HG03196 (cell line): ENCODE data around the gene EVX2.

Experiments used
- ATAC-seq: cut with Tn5 transposase; IDR thresholded peaks from one replicate; pipeline ENCODE4 v1.9.1; 2021; ENCODE audit not compliant: unreplicated experiment

EVX2 gene

DNA sequence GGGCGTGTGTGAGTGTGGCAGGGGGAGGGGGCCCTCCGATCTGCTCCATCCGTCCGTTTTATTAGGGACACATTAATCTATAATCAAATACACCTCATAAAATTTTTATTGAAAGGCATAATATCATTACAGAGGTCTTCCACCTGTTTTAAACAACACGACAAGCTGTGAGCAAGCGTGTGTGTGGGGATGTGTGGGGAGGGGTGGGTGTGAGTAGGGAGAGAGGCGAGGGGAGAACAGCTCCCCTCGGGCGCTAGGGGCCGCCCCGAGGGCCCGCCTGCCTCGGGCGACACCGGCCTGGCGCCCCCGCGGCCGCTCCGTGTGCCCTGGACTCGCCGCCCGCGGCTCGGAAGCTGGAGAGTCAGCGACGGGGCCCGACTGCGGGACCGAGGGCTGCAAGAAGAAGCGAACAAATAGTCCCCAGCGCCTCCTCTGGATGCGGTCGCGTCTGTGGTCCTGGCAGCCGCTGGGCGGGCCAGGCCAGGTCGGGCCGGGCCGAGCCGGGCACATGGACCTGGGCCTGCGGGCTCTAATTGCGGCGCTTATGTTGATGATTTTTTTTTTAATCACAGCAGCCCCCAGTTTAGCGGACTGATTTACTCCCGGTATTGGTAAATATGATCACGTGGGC lies 38.4 kb upstream of the EVX2 start:
- no peak for ATAC-seq

DNA sequence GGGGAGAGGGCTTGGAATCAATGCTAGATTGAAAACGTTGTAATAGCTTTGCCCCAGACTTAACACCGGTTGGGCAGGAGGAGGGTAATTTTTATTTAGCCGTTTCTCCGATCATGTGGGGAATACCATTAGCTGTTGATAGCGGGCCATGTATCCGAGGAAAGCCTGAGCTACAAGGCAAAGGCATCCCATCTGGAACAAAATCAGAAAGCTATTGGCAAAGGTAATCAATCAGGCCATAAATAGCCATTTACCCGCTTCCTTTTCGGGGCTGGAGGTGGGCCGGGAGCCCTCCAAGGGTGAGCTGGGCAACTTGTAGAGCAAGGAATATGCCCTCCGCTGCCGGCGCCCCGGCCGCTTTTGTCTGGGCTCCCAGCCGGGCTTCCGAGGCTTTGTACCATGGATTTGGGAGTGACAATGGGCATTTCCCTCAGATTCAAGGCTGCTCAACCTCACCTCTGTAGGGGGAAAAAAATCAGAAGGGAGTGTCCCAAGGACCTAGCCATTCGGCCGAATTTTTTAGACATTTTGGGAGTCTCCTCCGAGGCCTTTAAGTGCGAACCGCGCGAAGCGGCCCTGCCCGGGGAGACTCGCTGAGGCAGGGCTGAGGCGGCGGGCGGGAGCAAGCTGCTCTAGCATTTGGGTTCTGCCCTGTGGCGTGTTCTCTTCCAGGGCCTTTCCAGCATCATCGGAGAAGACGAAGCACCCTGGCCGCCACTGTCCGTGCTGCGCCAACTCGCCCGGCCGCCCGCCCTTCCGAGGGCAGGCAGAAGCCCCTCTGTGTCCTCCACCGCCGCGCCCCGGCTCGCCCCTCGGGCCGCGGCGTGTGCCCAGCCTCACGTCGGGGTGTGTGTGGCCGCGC lies 37.7 kb upstream of the EVX2 start:
- no peak for ATAC-seq

DNA sequence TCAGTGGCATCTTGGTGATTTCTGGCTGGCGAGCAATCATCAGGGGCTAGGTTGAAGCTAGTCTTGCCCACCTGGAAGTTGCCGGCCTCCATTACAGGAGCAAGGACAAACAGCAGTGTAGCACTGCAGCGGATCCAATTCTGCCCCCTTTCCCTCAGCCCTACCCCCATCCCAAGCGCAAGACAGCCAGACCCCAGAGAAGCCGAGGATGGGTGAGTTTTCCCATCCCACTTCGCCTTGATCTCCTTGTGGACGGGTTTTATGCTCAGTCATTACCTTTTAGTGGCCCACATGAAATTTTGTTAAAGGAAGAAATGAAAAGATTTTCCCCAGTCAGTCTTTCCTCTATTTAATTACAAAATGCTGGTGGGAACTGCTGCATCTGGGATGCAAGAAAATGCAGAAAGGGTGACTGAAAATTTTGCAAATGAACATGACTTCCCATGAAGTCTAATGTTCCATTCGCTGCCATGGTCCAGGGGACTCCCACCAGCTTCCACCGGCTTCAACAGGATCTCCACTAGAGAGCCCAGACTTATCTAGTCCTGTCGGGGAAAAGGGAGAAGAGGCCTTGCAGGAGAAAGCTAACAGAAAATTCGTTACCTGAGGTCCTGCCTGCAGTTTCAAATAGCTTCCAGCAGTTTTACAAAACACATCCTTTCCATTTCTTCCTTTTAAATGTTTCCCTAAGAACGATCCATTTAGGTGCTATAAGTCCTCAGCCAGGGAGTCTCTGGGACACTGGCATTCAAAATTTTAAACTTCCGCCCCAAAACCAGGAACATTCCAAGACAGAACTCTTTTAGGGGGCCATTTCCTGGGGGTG lies 36.8 kb upstream of the EVX2 start:
- no peak for ATAC-seq

DNA sequence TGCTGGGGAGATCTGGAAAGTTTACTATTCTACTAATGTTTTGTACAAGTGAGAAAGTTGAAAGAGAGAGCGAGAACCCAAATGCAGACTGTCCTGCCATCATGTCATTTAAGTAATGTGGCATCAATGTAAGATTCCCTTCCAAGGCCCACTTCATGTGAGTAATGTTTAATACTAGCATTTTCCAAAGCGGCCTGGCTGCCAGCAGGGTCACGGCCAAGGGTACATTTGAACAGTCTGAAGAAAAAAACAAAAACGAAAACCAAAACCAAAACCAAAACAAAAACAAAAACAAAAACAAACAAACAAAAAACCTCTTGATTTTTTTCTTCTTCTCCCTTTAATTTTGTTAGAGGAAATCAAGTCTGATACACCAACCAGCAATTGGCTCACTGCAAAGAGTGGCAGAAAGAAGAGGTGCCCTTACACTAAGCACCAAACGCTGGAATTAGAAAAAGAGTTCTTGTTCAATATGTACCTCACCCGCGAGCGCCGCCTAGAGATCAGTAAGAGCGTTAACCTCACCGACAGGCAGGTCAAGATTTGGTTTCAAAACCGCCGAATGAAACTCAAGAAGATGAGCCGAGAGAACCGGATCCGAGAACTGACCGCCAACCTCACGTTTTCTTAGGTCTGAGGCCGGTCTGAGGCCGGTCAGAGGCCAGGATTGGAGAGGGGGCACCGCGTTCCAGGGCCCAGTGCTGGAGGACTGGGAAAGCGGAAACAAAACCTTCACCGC lies 35.0 kb upstream of the EVX2 start:
- ATAC-seq: no peak

DNA sequence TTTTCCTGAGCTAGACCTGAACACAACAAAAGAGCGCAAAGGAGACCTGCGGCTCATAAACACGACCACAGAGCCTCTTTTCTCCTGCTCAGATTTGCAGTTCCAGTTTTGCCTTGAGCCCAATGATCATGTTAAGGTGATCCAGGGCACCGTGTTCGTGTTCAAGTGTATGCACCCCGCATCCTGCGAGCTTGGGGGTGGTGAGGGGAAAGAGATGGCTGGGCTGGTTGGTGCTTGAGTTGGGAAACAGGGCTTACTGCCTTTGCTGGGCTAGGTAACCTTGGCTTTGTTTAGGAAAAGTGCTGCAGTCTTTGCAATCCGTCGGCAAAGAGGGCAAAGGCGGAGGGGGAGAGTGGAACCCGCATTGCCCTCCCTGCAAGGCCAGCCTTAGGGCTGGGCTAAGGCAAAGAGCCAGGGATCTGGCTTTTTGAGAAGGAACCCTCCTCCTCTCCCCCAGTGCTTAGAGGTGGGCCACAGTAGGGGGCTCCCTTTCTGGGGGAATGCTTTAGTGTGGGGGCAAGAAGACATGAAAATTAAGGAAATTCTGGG lies 34.1 kb upstream of the EVX2 start:
- ATAC-seq: no peak

DNA sequence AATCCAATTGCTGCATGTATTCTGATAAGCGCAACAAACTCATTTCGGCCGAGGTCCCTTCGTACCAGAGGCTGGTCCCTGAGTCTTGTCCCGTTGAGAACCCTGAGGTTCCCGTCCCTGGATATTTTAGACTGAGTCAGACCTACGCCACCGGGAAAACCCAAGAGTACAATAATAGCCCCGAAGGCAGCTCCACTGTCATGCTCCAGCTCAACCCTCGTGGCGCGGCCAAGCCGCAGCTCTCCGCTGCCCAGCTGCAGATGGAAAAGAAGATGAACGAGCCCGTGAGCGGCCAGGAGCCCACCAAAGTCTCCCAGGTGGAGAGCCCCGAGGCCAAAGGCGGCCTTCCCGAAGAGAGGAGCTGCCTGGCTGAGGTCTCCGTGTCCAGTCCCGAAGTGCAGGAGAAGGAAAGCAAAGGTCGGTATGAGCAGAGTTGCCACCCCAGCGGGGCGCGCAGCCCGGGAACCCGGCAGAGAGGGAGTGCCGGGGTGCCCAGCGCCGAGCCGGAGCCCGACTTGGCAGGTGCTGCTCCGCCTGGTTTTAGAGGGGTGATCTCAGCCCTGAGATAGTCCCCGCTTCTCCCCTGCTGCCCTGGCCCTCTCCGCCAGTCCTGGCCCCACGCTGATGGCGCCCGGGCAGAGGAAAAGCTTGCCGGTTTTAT lies 33.5 kb upstream of the EVX2 start:
- no peak for ATAC-seq

DNA sequence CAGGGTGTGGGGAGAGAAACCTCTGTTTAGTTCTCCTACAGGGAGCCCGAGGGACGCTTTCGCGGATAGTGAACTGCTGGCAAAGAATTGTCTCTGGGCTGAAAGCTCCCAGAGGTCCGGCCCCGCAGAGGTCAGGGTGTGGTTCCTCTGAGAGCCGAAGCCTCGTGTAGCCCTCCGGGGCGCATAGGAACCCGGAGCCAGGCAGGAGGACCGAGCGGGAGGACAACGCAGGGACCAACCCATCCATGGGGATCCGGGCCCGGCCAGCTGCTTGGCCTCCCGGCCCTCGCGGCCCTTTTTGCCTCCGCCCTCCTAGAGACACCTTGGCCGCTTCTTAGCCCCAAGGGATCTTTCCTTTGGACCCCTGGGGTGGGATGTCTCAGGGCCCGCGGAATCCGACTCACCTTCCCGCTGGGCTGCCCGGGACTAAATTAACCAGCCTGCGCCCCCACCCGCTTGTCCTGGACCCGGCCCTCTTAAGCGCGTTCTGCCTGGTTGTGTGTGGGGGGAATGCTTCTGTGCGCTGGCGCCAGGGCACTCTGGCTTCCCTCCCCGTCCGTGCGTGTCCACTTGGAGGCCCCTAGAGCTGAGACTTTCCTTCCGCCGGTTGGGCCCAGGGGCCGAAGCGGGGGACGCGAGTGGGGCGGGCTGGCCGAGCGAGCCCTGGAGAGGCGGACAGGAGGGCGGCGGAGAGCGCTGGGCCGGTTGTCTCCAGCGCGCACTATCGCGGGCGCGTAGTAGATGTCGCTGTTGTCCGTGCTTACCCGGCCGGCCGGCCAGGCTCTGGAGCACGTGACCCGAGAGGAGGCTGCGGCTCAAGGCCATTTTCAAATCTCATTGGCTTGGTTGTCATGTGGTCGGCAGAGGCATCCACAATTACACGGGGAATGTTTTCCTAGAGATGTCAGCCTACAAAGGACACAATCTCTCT lies 32.4 kb upstream of the EVX2 start, which contains the start of gene HOXD10:
Gene HOXD10 (plus strand): TSS at position 896 of the 931 bp plus-strand sequence. CDS start 56 bp downstream, outside the sequence.
- no peak for ATAC-seq

DNA sequence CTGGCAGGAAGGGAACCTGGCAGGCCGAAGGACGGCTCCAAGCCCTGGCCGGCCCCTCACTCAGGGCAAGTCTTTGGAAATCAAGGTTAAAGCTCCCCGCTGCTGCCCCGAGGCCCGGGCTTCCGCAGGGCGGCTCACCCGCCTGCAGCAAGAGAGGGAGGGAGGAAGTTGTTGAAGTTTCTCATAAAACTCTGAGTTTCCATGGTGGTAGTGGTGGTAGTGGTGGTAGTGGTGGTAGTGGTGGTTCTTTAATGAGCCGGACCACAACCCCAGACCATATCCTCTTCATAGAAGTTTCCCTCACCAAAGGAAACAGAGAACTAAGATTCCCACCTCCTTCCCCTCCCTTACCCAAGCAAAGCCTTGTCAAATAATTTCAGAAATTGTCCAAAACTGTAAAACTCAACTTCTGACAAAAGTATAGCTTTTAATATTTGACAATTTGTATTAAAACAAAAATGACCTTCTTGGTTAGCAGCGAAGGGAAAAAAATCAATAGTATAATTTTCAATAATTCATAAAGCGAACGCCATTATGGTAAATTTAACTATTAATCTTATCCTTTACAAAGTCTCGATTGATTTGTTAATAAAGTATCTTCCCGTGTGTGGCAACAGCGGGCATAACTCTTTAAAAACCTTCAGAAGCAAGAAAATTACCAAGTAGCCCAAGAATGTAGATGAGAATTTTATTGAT lies 31.3 kb upstream of the EVX2 start:
- ATAC-seq: no peak

DNA sequence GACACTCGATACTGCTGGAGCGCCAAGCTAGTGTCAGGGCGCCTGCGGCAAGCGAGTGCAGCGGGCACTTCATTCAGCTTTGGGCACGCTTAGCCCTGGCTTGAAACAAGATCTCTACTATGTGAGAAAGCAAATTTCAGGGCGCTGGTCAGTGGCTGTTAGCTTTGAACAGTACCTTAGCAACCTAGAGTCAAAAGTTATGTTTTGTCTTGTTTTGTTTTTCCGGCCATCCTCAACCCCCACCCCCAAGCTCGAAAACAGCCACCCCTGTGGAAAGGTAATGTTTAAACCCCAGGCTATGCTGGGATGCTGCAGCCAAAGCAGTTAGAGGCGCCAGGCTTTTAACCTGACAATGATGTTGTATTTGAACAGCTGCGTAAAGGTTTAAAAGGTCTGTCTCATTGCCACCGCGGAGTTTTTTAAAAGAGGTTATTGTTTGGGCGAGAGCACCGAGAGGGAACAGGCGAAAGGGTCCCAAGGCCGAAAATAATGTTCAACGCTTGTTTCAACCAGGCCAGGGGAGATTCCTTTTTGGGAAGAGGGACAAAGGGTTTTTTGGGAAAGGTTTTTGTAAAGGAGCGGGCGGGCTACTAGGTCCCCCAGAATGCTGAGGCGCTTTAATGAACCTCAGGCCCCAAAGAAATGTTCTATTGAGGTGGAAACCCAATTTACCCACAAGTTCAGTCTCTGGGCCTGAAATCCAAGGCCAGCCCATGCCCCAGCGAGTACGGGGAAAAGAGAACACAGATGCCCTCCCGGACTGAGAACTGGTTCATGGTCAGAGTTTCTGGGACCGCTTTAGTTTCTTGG lies 30.6 kb upstream of the EVX2 start:
- no peak for ATAC-seq

DNA sequence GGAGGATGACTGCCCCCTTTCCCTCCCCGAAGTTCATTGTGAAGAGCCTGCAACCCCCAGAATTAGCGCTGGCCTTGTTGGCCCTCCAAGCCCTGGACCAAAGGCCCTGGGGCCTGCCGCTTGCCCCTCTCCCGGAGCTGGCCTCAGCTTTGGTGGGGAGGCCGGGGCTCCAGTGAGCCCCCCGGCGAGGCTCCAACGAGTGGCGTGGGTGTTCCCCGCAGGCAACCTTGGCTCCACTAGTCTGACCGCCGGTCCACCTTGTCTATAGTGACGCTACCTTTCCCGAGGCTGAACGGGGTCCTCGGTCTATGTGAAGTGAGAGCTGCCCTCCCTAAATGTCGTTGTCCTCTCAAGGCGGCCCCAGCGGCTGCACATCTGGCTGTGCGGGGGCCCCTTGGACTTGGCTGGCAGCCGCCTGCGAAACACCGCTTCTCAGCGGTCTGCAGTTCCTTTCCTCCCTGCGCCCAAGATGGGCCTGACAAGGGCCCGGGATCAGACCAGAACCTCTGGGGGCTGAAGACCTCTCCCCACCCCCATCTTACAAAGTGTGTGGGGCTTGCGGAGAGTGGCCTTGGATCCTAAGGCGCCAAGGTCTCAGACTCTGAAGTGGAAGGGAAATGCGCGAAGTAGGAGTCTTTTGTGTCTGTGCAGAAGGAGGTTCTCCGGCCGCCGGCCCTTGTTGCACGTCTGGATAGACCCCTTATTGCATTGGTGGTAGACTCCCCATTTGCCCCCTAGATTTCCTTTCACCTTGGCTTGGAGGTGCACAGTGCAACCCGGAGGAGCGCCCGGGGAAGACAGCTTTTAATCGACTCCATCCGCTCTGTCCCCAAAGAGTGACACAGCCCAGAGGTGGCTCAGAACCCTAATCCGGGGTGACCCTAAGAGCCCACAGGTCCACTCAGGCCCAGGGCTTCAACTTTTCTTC lies 28.9 kb upstream of the EVX2 start:
- ATAC-seq: no peak

DNA sequence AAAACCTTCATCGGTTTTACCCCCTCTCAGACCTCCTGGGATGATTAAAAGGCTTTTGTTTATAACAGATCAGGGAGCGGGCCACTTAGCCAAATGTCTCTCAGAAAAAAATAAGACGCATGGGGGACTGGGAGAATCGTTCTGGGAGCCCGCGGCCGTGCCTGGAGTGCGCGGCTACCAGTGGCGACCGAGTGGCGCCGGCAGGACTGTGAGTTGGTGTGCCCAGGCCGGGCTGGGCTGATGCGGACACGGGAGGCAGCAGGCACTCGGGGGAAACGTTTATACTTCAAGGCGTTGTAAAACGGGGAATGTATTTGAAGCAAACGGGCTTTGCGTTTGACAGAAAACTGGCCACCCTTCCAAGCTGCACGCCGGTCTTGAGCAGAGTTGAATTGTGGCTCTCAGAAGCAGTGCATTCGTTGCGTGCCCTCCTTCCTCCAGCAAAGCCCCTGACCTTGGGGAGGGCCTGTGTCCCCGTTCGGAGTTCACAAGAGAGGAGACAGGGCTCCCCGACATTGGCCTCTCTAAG lies 28.1 kb upstream of the EVX2 start:
- ATAC-seq: no peak

DNA sequence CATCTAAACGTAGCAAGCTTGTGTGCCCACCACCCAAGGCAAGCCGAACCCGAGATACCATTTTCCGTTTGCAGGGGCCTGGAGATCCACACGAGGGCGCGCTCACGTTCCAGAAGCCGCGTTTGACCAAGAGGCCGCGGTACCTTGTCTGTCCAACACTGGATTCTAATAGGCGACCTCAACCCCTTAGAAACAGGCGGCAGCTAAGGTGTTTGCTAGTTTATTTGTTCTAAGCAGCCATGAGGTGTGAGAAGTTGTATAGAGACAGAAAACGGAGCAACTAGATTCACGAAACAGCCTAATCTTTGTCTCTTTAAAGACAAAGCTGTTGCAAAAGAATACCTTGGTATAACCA lies 27.5 kb upstream of the EVX2 start:
- ATAC-seq: no peak

DNA sequence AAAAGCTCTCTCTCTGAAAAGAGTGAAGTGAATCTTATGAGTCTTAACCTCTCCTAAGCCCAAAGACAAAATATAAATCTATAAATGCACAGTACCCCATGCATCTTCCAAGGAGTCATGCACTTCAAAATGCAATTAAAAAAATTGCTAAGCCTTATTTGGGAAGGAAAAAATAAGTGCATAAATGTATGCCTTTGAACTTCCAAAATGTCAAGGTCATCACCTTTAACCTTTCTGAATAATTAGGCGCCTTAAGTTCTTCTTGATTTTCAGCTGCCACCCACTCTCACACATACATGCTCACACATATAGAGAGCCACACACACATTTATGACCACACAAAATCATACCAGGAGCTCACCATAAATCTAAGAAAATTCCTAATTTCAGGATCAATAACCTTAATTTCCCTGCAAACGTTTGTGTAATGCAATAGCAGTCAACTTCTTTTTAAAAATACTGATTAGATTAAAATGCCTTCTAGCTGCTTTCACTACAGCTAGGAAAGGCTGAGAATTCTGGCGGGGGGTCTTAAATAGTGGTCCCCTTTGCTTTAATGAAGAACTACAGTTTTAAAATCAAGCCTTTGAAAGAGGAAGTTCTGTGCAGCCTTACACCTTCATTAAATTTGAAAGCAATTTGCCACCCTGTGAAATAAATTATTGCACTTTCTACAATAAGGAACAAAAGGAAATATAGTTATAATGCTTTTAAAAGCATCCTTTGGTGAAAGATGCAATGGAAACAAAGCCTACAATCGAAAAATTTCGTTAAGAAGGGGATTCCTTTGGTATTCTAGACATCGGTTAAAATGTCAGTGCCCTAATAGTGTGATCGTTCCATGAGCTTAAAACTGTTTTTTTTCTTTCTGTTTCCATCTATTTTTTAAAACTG lies 26.9 kb upstream of the EVX2 start:
- no peak for ATAC-seq

DNA sequence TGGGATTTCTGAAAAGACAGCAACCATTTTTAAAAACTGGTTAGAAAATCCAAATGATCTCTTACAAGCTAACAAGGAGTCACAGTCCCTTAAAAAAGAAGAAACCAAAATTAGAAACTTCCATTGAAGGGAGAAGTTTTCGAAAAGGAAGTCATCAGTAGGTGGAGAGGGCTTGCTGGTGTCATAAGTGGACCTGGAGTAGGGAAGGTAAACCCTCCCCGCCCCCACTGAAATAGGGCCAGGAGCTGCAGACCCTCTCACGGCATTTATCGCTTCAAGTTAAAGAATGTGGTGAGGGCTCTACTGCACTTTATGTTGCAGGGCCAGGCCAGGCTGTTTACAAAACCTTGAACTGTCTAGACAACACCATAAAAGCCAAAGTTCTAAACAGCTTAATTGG lies 26.2 kb upstream of the EVX2 start:
- no peak for ATAC-seq

DNA sequence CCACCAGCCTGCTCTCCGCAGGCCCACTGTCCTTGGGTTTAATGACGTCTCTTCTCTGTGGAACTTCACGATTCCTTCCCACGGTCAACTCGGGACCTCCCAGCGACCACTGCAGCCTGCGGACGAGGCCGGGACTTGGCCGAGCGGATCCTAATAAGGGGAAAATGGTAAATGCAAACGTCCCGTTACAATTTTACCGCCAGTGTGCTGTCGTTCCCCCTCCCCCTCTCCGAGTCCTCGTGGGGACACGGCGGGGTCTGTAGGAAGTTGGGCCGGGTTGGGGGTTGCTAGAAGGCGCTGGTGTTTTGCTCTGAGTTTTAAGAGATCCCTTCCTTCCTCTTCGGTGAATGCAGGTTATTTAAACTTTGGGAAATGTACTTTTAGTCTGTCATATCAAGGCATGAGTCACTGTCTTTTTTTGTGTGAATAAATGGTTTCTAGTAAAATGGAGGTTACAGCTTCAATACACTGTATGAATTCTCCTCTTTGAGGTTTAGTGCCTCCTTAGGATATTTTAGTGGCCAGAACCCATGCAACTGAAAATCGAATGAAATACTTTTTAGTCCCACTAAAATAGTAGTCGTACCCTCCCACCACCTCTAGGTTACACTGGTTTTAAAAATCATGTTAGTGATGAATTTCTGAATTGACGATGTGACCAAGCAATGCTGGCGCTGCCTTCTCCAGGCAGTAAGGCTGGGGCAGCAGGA lies 25.6 kb upstream of the EVX2 start:
- ATAC-seq: no peak
